Kidney (tissue), 14 donors: ENCODE measurements around the gene CCDC198. TPM values are rescaled to one million over a fixed set of nuclear protein-coding genes. Genes with fewer than 3 reads are reported as not detected.

Experiments
- DNase-seq, 5 donors: peaks; one replicate each; pipeline ENCODE4 v3.0.0-alpha.2; 2013 to 2020
- FAIRE-seq: peaks from 2 replicates; lab custom pipeline; 2012; peaks lifted over from hg19 to GRCh38; lab: Jason Lieb, UNC
- H3K27ac ChIP-seq, 2 donors: one replicate each; pipeline ENCODE4 v1.7.0; 2013; ENCODE audit warnings: low read depth in 2 of 2, low read length in 2 of 2, inconsistent platforms in 1 of 2
- H3K27me3 ChIP-seq: one replicate; pipeline ENCODE4 v1.7.1; 2013; ENCODE audit warnings: low read length, inconsistent platforms; ENCODE audit not compliant: control insufficient read depth, insufficient read depth
- H3K36me3 ChIP-seq, 3 donors: one replicate each; pipeline versions ENCODE4 v1.7.0 to v1.7.1; 2013; ENCODE audit warnings: low read length in 3 of 3, control low read depth in 1 of 3, inconsistent platforms in 1 of 3; ENCODE audit not compliant: insufficient read depth in 3 of 3, control insufficient read depth in 2 of 3
- H3K4me1 ChIP-seq, 3 donors: one replicate each; pipeline versions ENCODE4 v1.7.0 to v1.7.1; 2013; ENCODE audit warnings: low read length in 3 of 3, inconsistent platforms in 1 of 3, low read depth in 1 of 3; ENCODE audit not compliant: control insufficient read depth in 2 of 3, insufficient read depth in 2 of 3
- H3K4me3 ChIP-seq, 3 donors: one replicate each; pipeline versions ENCODE4 v1.7.0 to v1.8.1; 2013; ENCODE audit warnings: low read length in 3 of 3, control low read depth in 1 of 3, inconsistent platforms in 1 of 3
- H3K9ac ChIP-seq, 3 donors: one replicate each; pipeline versions ENCODE4 v1.7.0 to v1.7.1; 2013; ENCODE audit warnings: low read length in 3 of 3, control low read depth in 1 of 3, inconsistent platforms in 1 of 3
- H3K9me3 ChIP-seq, 3 donors: one replicate each; pipeline versions ENCODE4 v1.7.0 to v1.7.1; 2013; ENCODE audit warnings: low read length in 3 of 3, control low read depth in 1 of 3, inconsistent platforms in 1 of 3; ENCODE audit not compliant: control insufficient read depth in 2 of 3, insufficient read depth in 1 of 3
- CTCF ChIP-seq: IDR thresholded peaks from 3 replicates; pipeline ENCODE4 v1.5.1; 2012; ENCODE audit warnings: mild to moderate bottlenecking, moderate library complexity, borderline replicate concordance; ENCODE audit not compliant: insufficient read depth; ENCODE audit errors: extremely low read depth
- intact Hi-C: fragments of 100-400 bp; cut with DNase I; formaldehyde crosslinking; loops from one replicate; pipeline ENCODE4 v1.11.1; 2022
- polyA plus RNA-seq: library from polyadenylated mRNA; stranded (reverse); fragments of 350-450 nt; fragmentation: Illumina TruSeq; extraction: RNeasy Lipid Tissue Mini Kit (QIAGEN cat#74804); gene quantifications from one replicate; pipeline ENCODE4 v1.2.3, GENCODE V29; 2014; ENCODE audit warnings: low read depth, low replicate concordance; ENCODE audit not compliant: insufficient read depth
- total RNA-seq: library from RNA; stranded (reverse); fragmentation: NEBNext Ultra II Directional; extraction: Animal tissue kit (Norgen Biotek cat#: 25700); gene quantifications from one replicate; pipeline ENCODE4 v1.2.1, GENCODE V29; 2021
- donor health status: control.
- donor health status: control.
- donor health status: control.
- donor health status: control.
- donor health status: control.
- donor health status: DM: yes; HTN: yes; CAD: no.
- donor health status: Normal renal cell carcinoma (clear cell type).

The CCDC198 gene
- total and polyA plus RNA-seq, 2 donors from 2014 or later: 114 to 166 TPM

GRCh38 chr14:57526942-57527341 is 33.3 kb upstream of the CCDC198 start:
- DNase-seq (no peak), FAIRE-seq (no peak)
- Histone ChIP-seq H3K9ac (no peak overlapping the region), H3K36me3 (no peaks in the 10 kb centered on the region), H3K4me1 (peaks cover 0 to 2% (median 0%) of the 10 kb centered on the region in 3 donors), H3K9me3 (no peaks in the 10 kb centered on the region), H3K4me3 (no peak overlapping the region), H3K27me3 (no peaks in the 10 kb centered on the region), H3K27ac (no peak overlapping the region)
- intact Hi-C loops: no loop called here
- TF ChIP-seq CTCF: no peak

- intact Hi-C loops: no loop called here
- no peak for FAIRE-seq
These were observed 25.4 kb upstream of the CCDC198 start for GRCh38 chr14:57519043-57519442.

GRCh38 chr14:57512220-57512619 is 18.6 kb upstream of the CCDC198 start:
- Histone ChIP-seq H3K9me3 (no peaks in the 10 kb centered on the region), H3K4me1 (peaks cover 0 to 3% (median 0%) of the 10 kb centered on the region in 3 donors), H3K27me3 (no peaks in the 10 kb centered on the region), H3K4me3 (no peak overlapping the region), H3K27ac (no peak overlapping the region), H3K36me3 (no peaks in the 10 kb centered on the region), H3K9ac (no peak overlapping the region)
- peak in 3 of 5 donors; percentile 47 to 82 (median 74) for DNase-seq
- intact Hi-C loops: no loop called here
- FAIRE-seq: no peak
- no peak for TF ChIP-seq CTCF

More at GRCh38 chr14:57519043-57519442, 25.4 kb upstream of the CCDC198 start:
- H3K9ac ChIP-seq: no peak overlapping the region
- no peak overlapping the region for H3K4me3 ChIP-seq
- H3K4me1 ChIP-seq: no peaks in the 10 kb centered on the region
- no peak overlapping the region for H3K27ac ChIP-seq
- no peak for DNase-seq
- H3K27me3 ChIP-seq: no peaks in the 10 kb centered on the region
- H3K36me3 ChIP-seq: no peaks in the 10 kb centered on the region
- H3K9me3 ChIP-seq: no peaks in the 10 kb centered on the region
- TF ChIP-seq CTCF: no peak

- FAIRE-seq: no peak
- H3K4me3 ChIP-seq: no peak overlapping the region
- H3K9me3 ChIP-seq: no peaks in the 10 kb centered on the region
- no peaks in the 10 kb centered on the region for H3K36me3 ChIP-seq
- no peak for DNase-seq
- peaks cover 0 to 3% (median 0%) of the 10 kb centered on the region in 3 donors for H3K4me1 ChIP-seq
- intact Hi-C loops: no loop called here
- H3K27me3 ChIP-seq: no peaks in the 10 kb centered on the region
- H3K27ac ChIP-seq: no peak overlapping the region
- H3K9ac ChIP-seq: no peak overlapping the region
- TF ChIP-seq CTCF: no peak
These were observed 15.1 kb upstream of the CCDC198 start for GRCh38 chr14:57508756-57509155.
